Hepatic stellate cell (primary cell): ENCODE measurements around the gene TMEM178B.
"Not testable (repeated sequence)": the region's sequence is repeated elsewhere in the genome, so short reads cannot be mapped to it uniquely, and the experiment has no call there.

Source experiments
- DNase-seq: peaks from one replicate; pipeline ENCODE4 v3.0.0; 2011; ENCODE audit warnings: low spot score

Gene TMEM178B

GRCh38 chr7:141144921-141145629 lies 71.2 kb downstream of the TMEM178B start:
- DNase-seq, result no peak

DNA sequence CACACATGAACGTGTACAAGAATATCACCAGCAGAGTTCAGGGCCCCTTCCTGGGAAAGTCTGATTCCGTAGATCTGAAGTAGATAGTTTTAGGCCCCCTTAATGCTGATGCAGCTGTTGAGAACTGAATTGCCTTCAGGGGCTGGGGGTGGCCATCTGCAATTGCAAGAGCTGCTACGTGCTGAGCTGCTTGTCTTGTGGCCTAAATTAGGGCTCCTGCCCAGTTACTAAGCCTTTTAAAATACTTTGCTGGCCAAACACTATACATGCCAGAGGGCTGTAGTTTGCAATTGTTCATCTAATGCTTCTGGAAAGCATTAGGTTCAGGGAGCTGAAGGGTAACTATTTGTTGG lies 71.7 kb downstream of the TMEM178B start:
- DNase-seq, result no peak

DNA sequence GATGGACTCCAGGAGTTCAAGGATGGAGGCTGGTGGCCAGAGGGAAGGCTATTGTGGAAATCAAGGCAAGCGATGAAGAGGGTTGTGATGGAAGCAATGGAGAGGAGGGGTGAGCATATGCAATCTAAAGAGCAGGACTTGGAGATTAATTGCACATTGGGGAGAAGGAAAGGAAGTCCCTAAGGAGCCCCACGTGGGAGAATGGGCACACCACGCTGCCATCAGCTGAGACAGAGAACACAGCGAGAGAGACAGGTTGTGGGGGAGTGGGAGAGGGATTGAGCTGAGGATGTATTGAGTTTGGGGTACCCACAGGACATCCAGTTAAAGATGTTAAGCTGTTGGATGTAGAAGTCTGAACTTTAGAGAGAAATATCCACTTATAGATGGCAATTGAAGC lies 73.6 kb downstream of the TMEM178B start:
- no peak for DNase-seq

DNA sequence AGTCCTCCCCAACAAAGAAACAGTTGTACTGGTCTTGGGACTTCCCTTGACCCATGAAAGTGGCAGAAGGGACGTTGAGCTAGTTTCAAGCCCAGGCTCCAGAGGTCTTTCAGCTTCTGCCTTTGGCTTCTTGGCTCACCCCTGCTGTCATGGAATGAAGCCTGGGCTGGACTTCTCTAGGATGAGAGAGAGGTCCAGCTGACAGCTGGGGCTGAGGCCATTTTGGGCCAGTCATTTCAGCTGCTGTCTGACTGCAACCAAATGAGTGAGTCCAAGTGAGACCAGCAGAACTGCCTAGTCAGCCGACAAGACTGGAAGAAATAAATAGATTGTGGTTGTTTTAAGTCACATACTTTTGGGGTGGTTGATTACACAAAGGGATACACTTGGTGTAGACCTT lies 76.6 kb downstream of the TMEM178B start:
- DNase-seq, result no peak

DNA sequence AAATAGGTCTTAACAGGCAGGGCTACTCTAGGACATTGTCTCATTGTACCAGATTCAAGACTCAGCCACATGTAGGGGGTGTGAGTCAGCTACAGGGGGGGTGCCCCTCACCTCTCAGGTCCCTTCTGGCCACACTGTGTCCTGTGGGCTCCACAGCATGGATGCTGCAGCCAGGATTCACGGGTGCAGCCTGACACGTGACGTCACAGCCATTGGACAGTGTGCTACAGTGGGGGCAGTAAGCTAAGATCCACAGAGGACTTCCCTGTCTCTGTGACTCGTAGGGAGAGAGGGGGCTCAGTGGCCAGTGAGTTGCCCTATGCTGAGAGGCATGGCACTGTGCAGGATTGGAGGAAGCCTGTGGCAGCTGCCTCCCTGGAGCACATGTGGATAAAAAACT lies 77.9 kb downstream of the TMEM178B start:
- DNase-seq, result no peak

DNA sequence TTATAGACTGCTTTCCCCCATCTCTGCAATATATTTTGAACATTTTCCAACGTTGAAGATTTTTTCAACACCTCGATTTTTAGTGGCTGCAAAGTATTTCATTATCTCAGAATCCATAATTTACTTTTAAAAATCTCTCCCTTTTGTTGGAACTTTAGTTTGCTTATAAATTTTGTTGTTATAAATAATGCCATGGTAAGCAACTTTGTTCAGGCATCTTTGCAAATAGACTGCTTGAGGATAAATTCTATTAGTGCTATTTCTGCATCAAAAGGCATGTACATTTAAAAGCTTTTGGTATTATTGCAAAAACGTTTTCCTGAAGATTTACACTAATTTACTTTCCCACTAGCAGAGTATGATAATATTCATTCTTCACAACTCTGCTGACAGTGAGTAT lies 79.4 kb downstream of the TMEM178B start:
- no peak for DNase-seq

DNA sequence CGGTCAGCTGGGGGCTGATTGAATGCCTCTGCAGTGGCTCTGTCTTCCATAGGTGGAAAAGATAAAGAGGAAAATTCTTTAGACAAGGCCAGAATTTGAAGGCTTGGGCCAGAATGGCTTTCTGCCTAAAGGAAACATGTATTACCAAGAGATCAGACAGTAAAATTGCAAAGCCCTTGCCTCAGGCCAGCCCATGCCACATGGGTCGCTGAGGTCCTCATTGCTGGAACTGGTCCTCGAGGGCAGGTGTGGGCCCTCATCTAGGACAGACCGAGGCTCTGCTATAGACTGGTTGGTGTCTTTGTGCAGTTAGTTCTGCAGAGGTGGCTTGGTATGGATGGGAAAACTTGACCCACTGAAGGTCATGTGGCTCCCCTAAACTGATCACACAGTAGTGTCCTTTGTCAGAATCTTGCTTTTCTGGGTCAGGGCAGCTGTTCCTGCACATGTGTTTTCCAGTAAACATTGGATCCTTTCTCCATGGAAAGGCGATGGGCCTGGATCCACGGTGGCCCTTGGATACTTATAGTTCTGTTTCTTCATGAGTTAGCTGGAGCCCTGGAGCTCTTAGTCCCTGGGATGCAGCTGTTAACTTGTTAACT lies 80.4 kb downstream of the TMEM178B start:
- DNase-seq, result no peak

- no peak for DNase-seq
Measured at GRCh38 chr7:141156407-141156806, 82.5 kb downstream of the TMEM178B start.

GRCh38 chr7:141157138-141157765 lies 83.4 kb downstream of the TMEM178B start:
- no peak for DNase-seq

DNA sequence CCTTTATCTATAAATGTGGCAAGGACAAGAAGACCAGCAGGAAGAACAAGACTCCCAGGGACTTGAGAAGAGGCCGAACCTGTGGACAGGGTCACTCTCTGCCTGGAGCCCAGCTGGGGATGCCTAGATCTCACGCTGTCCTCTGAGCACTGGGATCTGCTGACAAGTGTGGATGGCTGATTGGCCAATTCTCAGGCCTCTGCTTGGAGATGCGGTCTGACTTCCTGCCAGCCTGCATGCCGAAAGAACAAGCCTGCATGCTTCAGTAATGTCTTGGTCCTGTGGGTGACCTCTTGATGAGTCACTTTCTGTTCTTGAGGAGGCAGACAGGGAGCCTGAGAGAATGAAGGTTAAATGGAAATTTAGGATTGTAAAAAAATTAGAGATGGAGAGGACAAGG lies 84.7 kb downstream of the TMEM178B start:
- DNase-seq, result peak; percentile 90

DNA sequence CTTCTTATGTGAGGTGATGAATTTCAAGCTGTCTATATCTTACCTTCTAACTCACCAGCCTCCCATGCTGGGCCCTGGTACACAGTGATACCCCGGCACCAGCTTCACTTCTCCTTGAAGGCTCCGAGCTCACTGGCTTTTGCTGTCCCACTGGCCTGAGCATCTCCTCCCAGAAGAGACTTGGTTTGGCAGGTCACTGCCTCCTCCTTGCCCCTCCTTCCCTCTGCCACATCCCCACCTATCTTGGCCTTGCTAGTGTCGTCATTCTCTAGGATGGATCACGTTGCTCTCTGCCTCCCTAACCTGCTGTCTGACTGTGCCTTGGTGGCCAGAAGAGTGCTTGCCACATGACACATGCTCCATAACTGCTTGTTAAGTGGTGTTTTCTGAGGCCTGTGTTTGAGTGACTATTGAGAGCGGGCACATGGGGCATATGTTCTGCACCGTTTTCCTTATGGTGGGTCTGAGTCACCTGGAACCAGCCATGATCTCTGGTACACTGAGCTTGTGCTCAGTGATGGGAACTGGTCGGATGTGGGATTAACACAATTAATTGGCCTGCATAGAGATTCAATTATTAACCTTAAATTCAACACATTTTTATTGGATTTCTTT lies 86.5 kb downstream of the TMEM178B start:
- DNase-seq, result no peak

- DNase-seq, result no peak
Measured at GRCh38 chr7:141161550-141162535, 88.0 kb downstream of the TMEM178B start.

- no peak for DNase-seq
Measured at GRCh38 chr7:141165521-141165920, 91.7 kb downstream of the TMEM178B start.

DNA sequence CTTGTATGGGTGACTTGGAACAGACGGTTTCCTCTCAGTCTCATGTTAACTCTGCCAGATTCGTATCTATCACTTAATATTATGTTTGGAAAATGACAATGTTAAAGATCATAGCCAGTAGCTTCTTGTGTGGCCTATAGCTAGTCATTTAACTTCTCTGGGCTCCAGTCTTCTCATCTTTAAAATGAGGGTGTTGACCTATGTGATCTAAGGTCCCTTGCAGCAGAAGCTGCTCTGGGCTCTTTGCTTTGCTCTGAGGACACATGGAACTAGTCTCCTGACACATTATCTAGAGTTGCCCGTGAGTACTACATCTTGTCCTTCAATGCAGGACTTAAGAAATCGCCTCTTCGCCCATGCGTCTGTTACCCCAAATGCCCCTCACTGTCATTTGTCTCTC lies 93.1 kb downstream of the TMEM178B start:
- no peak for DNase-seq

DNA sequence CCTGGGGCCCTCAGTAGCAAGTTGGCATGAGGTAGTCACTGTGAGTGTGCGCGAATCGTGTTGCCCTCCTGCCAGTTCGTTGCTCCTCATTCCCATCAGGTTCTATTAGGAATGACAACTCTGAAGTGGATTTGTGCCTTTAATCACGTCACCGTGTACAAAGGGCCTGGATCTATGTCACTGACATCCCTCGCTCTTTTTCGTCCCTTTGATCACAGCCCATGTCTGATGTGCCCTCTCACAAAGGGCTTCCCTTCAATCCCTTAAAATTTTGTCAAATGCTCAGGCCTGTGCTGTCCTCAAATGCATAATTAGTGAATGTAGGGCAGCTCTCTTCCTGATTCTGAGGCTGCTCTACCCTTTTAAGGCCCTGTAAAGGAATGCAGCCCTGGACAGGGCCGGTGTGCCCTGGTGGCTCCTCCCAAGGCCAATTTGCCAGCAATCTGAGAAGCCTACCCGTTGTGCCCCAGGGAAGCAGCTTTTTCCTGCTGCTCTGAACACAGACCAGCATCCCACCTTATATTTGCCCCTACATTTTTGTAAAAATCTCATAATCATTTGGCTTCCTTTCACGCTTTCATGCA lies 93.6 kb downstream of the TMEM178B start:
- no peak for DNase-seq

DNA sequence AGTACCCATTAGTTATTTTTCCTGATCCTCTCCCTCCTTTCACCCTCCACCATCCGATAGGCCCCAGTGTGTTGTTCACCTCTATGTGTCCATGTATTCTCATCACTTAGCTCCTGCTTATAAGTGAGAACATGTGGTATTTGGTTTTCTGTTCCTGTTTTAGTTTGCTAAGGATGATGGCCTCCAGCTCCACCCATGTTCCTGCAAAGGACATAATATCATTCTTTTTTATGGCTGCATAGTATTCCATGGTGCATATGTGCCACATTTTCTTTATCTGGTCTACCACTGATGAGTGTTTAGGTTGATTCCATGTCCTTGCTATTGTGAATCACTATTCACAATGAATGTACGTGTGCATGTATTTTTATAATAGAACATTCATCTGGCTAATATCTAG lies 95.3 kb downstream of the TMEM178B start:
- DNase-seq, result not testable (repeated sequence)

GRCh38 chr7:141175728-141176127 lies 101.9 kb downstream of the TMEM178B start:
- DNase-seq, result not testable (repeated sequence)

GRCh38 chr7:141177120-141177519 lies 103.3 kb downstream of the TMEM178B start:
- not testable (repeated sequence) for DNase-seq

GRCh38 chr7:141178486-141179135 lies 104.7 kb downstream of the TMEM178B start:
- DNase-seq, result no peak

DNA sequence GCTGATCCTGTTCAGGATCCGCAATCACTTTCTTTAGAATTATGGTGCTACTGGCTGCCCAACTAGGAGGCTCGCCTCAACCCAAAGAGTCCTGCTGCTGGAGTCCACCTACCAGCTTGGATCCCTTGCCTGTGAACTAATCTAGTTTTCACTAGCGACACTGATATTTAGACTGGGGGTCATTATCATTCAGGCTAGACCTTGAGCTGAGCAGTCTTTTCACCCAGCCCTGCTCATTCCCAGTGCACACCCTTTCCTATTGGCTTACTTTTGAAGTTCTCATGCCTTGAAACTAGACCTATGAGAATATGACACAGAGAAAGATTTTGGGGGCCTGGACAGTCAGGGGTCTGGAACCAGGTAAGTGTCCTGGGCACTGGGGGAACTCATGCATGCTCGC lies 107.9 kb downstream of the TMEM178B start:
- no peak for DNase-seq
